GM19238 (cell line): Measurements from ENCODE around the gene TAPT1.

Experiments used
- DNase-seq: peaks from one replicate; pipeline ENCODE4 v3.0.0; 2011; ENCODE audit warnings: low spot score; ENCODE audit not compliant: insufficient read length

TAPT1 gene

GRCh38 chr4:16110661-16111290 lies 115.5 kb downstream of the TAPT1 start:
- no peak for DNase-seq
